ENCODE measurements around the gene BCLAF1.

- TF ChIP-seq CTCF (IDR thresholded peaks at IDR 0.05; ENCODE audit: low read depth, low read length), result no peak
- TF ChIP-seq MAX (IDR thresholded peaks at IDR 0.05; ENCODE audit: low read depth, low read length), result no peak
- no peak for TF ChIP-seq POLR2A (IDR thresholded peaks at IDR 0.05; ENCODE audit: extremely low read depth, insufficient read length)
- TF ChIP-seq MYC (IDR thresholded peaks at IDR 0.05; ENCODE audit: low read depth, low read length), result no peak
Observed at GRCh38 chr6:136213853-136214252, 75.8 kb downstream of the BCLAF1 start.

Measured in NB4 (cell line).